Rectal smooth muscle tissue (tissue), 1 donor: Measurements from ENCODE around the gene ZYG11B.
"Not testable (repeated sequence)": the region's sequence is repeated elsewhere in the genome, so short reads cannot be mapped to it uniquely, and the experiment has no call there.

Source experiments
- H3K27ac ChIP-seq: one replicate; pipeline ENCODE4 v1.7.0; 2013; ENCODE audit warnings: low read depth, low read length, inconsistent platforms
- H3K27me3 ChIP-seq: one replicate; pipeline ENCODE4 v1.7.0; 2013; ENCODE audit warnings: low read length; ENCODE audit not compliant: control insufficient read depth, insufficient read depth
- H3K36me3 ChIP-seq: one replicate; pipeline ENCODE4 v1.7.0; 2013; ENCODE audit warnings: low read length; ENCODE audit not compliant: control insufficient read depth, insufficient read depth
- H3K4me1 ChIP-seq: one replicate; pipeline ENCODE4 v1.7.0; 2013; ENCODE audit warnings: low read length; ENCODE audit not compliant: control insufficient read depth, insufficient read depth
- H3K4me3 ChIP-seq: one replicate; pipeline ENCODE4 v1.7.0; 2013; ENCODE audit warnings: low read length
- H3K9ac ChIP-seq: one replicate; pipeline ENCODE4 v1.7.0; 2013; ENCODE audit warnings: low read length

The ZYG11B gene

GRCh38 chr1:52749496-52749895, 23.2 kb downstream of the ZYG11B start:
- H3K27me3 ChIP-seq, H3K9ac ChIP-seq, H3K4me1 ChIP-seq, H3K36me3 ChIP-seq, H3K27ac ChIP-seq, H3K4me3 ChIP-seq: not testable (repeated sequence)

- not testable (repeated sequence) for H3K9ac ChIP-seq, H3K27me3 ChIP-seq, H3K27ac ChIP-seq, H3K4me1 ChIP-seq, H3K4me3 ChIP-seq, H3K36me3 ChIP-seq
Observed at GRCh38 chr1:52750139-52750538, 23.9 kb downstream of the ZYG11B start.

- Histone ChIP-seq H3K9ac (no peak overlapping the region), H3K27ac (no peak overlapping the region), H3K4me3 (no peak overlapping the region), H3K27me3 (no peaks in the 10 kb centered on the region), H3K4me1 (peaks cover 7% of the 10 kb centered on the region), H3K36me3 (no peaks in the 10 kb centered on the region)
Observed at GRCh38 chr1:52751589-52752483, 25.6 kb downstream of the ZYG11B start.

- no peaks in the 10 kb centered on the region for H3K27me3 ChIP-seq
- no peaks in the 10 kb centered on the region for H3K36me3 ChIP-seq
- no peak overlapping the region for H3K4me3 ChIP-seq
- no peak overlapping the region for H3K27ac ChIP-seq
- peaks cover 7% of the 10 kb centered on the region for H3K4me1 ChIP-seq
- no peak overlapping the region for H3K9ac ChIP-seq
Observed at GRCh38 chr1:52752484-52752826, 26.2 kb downstream of the ZYG11B start.

- Histone ChIP-seq H3K27ac (no peak overlapping the region), H3K9ac (no peak overlapping the region), H3K4me1 (peaks cover 4% of the 10 kb centered on the region), H3K36me3 (no peaks in the 10 kb centered on the region), H3K4me3 (no peak overlapping the region), H3K27me3 (no peaks in the 10 kb centered on the region)
Observed at GRCh38 chr1:52753169-52753568, 26.9 kb downstream of the ZYG11B start.

- Histone ChIP-seq H3K36me3 (no peaks in the 10 kb centered on the region), H3K4me1 (no peaks in the 10 kb centered on the region), H3K27ac (no peak overlapping the region), H3K9ac (no peak overlapping the region), H3K27me3 (no peaks in the 10 kb centered on the region), H3K4me3 (no peak overlapping the region)
Observed at GRCh38 chr1:52756020-52756419, 29.8 kb downstream of the ZYG11B start.

GRCh38 chr1:52759908-52760307, 33.7 kb downstream of the ZYG11B start:
- Histone ChIP-seq H3K4me3 (no peak overlapping the region), H3K36me3 (no peaks in the 10 kb centered on the region), H3K27me3 (no peaks in the 10 kb centered on the region), H3K9ac (no peak overlapping the region), H3K4me1 (no peaks in the 10 kb centered on the region), H3K27ac (no peak overlapping the region)

GRCh38 chr1:52767596-52768280, 41.5 kb downstream of the ZYG11B start:
- H3K4me1 ChIP-seq: no peaks in the 10 kb centered on the region
- H3K4me3 ChIP-seq: no peak overlapping the region
- H3K9ac ChIP-seq: no peak overlapping the region
- H3K27me3 ChIP-seq: no peaks in the 10 kb centered on the region
- no peaks in the 10 kb centered on the region for H3K36me3 ChIP-seq
- no peak overlapping the region for H3K27ac ChIP-seq

- no peaks in the 10 kb centered on the region for H3K36me3 ChIP-seq
Observed at GRCh38 chr1:52769346-52770033, 43.2 kb downstream of the ZYG11B start.

GRCh38 chr1:52771384-52771783, 45.1 kb downstream of the ZYG11B start:
- Histone ChIP-seq H3K27me3 (no peaks in the 10 kb centered on the region), H3K9ac (no peak overlapping the region), H3K4me1 (no peaks in the 10 kb centered on the region), H3K4me3 (no peak overlapping the region), H3K27ac (no peak overlapping the region), H3K36me3 (peaks cover 2% of the 10 kb centered on the region)

More at GRCh38 chr1:52769346-52770033, 43.2 kb downstream of the ZYG11B start:
- H3K27me3 ChIP-seq: no peaks in the 10 kb centered on the region
- no peak overlapping the region for H3K27ac ChIP-seq
- H3K9ac ChIP-seq: no peak overlapping the region
- no peaks in the 10 kb centered on the region for H3K4me1 ChIP-seq
- no peak overlapping the region for H3K4me3 ChIP-seq

GRCh38 chr1:52786148-52786547, 59.9 kb downstream of the ZYG11B start:
- Histone ChIP-seq H3K27ac (no peak overlapping the region), H3K4me3 (no peak overlapping the region), H3K27me3 (no peaks in the 10 kb centered on the region), H3K9ac (no peak overlapping the region), H3K4me1 (no peaks in the 10 kb centered on the region), H3K36me3 (peaks cover 17% of the 10 kb centered on the region)

GRCh38 chr1:52790429-52790828, 64.2 kb downstream of the ZYG11B start:
- H3K27me3 ChIP-seq, H3K36me3 ChIP-seq, H3K4me1 ChIP-seq, H3K9ac ChIP-seq, H3K4me3 ChIP-seq, H3K27ac ChIP-seq: not testable (repeated sequence)
